Activated CD4-positive, alpha-beta T cell treated with anti-CD3 and anti-CD28 coated beads, Interleukin-2, amount 50 U/mL, for 48 hours (primary cell): ENCODE results near the gene TYROBP.
"Not testable (repeated sequence)": the region's sequence is repeated elsewhere in the genome, so short reads cannot be mapped to it uniquely, and the experiment has no call there.

Source experiments
- DNase-seq, 2 experiments: peaks; one replicate each; pipeline ENCODE4 v3.0.0-alpha.2; 2020

Gene TYROBP

DNA sequence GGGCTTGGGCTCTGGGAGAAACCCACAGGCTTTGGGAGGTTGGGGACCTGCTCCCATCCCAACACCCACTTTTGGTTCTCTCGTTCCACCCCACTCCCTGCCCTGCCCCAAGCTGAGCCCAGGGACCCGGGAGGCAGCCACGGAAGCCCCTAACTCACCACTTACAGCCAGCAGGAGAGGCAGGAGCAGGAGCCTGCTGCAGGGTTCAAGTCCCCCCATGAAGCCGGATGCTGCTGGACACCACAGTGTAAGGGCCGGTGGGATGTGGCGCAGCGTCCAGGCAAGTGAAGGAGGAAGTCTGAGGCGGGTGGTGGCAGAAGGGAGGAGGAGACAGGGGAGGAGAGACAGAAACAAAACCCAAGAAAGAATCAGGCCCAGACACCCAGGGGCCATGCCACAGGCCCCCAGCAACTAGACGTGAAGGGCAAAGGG, at the start of gene TYROBP:
Gene TYROBP, minus strand, starts transcription at position 286 of the 432 bp plus-strand sequence. Its CDS starts 67 bp downstream, at position 219.
- DNase-seq = no peak

DNA sequence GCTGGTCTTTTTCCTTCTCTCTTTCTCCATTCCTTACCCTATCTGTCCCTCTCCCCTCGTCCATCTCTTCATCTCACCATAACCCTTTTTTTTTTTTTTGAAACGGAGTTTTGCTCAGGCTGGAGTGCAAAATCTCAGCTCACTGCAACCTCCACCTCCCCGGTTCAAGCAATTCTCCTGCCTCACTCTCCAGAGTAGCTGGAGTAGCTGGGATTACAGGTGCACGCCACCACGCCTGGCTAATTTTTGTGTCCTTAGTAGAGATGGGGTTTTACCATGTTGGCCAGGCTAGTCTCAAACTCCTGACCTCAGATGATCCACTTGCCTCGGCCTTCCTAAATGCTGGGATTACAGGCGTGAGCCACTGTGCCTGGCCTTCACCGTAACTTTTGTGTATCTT, 49.3 kb upstream of the TYROBP start:
- DNase-seq = not testable (repeated sequence)

DNA sequence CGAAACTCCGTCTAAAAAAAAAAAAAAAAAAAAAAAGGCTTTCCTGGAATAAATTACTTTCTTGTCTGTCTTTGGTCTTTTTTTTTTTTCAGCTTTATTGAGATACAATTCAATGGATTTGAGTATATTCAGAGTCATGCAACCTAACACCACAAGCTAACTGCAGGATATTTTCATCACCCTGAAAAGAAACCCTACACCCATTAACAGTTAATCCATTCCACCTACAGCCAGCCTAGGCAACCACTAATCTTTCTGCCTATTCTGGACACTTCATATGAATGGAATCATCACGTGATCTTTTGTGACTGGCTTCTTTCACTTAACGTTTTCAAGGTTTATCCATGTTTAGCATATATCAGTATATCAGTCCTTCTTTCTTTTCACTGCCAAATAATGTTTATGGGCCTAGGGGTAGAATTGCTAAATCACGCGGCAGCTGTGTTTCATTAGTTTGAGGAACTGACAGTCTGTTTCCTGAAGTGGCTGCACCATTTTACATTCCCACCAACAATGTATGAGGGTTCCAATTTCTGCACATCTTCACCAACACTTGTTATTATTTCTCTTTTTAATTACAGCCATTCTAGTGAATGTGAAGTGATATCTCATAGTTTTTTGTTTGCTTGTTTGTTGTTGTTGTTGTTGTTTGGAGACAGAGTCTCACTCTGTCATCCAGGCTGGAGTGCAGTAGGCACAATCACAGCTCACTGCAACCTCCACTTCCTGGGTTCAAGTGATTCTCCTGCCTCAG, 48.0 kb upstream of the TYROBP start:
- DNase-seq = no peak

DNA sequence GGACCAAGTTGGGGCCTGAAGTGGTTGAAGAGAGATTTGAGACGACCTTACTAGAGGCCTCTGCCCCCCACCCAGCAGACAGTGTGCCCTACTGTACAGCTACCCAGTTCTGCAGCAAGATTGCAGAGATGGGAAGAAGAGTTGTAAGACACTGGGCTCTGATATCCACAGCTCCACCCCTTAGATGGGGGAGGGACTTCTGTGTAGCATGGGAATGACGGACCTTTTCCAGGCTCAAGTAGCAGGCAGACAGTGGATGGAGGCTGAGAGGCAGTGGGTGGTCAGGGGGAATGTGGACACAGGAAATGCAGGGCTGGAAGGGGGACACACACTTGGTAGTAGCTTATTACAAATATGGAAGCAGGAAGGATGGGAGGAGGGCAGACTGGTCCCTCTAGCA, 41.0 kb upstream of the TYROBP start:
- DNase-seq = no peak

DNA sequence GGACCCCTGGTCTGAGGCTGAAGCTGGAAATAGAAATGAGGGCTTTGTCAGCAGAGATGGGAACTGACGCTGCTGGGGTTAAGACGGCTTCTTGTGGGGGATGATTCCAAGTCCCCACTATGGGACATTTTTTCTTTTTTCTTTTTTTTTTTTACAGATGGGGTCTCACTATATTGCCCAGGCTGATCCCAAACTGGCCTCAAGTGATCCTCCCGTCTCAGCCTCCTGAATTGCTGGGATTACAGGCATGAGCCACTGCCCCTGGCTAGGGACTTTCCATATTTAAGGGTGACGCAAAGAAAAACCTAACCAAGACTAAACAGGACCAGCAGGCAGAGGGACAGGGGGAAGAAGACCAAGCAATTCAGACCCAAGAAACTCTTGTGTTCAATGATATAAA, 38.1 kb upstream of the TYROBP start:
- no peak for DNase-seq

DNA sequence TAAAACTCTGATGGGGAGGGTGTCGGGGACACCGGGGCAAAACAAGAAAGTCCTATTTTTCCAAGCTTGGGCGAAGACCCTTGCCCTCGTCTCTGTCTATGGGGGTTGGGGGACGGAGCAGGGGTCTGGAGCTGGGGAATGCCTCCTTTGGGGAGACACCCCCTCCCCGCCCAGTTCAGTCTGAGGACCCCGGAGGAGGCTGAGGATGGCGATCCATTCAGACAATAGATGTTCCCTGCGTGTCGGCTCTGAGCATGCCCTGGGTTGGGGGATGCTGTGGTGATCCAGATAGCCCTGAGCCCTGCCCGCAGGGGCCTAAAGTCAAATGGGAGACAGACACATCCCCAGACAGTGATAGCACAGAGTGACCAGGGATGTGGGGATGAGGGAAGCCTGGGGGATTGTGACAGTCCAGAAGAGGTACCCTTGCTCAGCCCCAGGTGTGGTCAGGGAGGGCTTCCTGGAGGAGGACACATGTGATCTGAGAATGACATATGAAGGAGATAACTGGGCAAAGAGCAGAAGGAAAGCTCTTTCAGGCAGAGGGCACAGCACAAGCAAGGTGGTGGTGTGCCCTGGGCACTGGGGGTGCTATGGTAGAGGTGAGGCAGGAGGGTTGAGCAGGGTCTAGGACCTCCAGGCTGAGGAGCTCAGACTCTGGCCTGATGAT, 37.2 kb upstream of the TYROBP start:
- DNase-seq = no peak

DNA sequence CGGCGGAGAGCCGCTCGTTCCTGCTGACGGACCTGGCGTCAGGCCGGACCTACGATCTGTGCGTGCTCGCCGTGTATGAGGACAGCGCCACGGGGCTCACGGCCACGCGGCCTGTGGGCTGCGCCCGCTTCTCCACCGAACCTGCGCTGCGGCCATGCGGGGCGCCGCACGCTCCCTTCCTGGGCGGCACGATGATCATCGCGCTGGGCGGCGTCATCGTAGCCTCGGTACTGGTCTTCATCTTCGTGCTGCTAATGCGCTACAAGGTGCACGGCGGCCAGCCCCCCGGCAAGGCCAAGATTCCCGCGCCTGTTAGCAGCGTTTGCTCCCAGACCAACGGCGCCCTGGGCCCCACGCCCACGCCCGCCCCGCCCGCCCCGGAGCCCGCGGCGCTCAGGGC, 36.5 kb upstream of the TYROBP start:
- DNase-seq = no peak

DNA sequence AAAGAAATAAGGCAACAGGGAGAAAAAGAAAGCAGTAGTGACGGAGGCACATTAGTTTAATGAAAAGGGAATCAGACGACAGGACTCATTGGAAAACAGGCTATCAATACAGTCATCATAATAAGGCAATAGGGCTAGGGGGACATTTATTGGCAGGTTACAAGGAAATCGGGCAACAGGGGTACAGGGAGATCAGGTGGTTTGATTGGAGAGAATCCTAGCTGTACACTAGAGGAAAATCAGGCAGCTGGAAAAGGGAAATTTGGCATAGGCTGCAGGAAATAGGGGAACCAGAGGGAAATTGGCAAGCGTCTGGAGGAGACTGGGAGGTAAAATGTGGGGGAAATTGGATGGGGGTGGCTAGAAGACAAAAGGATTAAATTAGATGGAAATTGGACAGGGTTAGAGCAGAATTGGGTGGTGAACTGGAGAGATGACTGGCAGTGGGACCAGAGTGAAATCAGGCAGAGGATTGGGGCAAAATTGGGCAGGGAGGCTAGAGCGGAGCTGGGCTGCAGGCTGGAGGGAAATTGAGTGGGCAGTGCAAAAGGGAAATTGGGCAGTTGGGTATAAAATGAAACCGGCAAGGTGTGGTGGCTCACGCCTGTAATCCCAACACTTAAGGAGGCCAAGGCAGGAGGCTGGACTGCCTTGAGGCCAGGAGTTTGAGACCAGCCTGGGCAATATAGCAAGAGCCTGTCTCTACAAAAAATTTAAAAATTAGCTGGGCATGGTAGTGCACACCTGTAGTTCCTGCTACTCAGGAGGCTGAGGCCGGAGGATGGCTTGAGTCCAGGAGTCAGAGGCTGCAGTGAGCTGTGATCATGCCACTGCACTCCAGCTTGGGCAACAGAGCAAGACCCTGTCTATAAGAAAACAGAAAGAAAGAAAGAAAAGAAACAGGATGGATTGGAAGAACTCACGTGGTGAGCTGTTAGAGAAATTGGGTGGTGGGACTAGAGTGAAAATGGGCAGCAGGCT, 35.5 kb upstream of the TYROBP start:
- no peak for DNase-seq

DNA sequence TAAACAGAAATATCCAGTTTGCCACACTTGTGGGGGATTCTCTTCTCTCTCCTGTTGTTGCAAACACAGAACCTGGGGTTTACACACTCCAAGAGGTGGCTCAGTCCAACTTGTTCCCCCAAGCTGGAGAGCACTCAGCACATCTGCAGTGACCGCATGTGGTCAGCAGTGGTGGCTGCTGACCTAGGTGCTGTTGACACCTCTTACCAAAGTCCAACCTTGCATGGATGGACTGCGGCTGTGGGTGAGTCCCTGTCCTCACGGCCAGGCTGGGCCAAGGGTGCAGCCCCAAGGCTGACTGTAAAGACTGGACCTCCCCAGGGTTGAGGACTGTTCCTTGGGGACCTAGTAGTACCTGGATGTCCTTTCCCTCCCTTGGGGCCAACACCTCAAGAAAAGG, 34.1 kb upstream of the TYROBP start:
- no peak for DNase-seq

DNA sequence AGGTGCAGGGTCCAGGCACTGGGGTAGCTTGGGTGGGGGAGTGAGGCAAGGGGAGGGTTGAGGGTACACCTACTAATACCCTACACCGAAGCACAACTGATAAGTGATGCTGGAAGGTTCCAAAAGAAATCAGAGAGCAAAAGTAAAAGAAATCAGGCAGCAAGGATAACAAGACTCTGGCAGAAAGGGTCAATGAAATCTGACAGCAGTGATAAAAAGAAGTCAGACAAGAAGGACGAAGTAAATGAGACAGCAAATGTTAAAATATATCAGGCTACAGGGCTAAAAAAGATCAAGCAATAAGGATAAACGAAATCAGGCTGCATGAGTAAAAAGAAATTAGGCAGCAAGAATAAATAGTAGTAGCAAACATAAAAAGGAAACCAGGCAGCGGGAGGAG, 32.7 kb upstream of the TYROBP start:
- no peak for DNase-seq

DNA sequence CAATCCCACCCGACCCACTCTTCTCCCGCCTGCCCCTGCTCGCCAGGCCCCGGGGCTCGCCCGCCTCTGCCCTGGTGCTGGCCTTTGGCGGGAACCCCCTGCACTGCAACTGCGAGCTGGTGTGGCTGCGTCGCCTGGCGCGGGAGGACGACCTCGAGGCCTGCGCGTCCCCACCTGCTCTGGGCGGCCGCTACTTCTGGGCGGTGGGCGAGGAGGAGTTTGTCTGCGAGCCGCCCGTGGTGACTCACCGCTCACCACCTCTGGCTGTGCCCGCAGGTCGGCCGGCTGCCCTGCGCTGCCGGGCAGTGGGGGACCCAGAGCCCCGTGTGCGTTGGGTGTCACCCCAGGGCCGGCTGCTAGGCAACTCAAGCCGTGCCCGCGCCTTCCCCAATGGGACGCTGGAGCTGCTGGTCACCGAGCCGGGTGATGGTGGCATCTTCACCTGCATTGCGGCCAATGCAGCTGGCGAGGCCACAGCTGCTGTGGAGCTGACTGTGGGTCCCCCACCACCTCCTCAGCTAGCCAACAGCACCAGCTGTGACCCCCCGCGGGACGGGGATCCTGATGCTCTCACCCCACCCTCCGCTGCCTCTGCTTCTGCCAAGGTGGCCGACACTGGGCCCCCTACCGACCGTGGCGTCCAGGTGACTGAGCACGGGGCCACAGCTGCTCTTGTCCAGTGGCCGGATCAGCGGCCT, 32.1 kb upstream of the TYROBP start:
- DNase-seq = no peak

DNA sequence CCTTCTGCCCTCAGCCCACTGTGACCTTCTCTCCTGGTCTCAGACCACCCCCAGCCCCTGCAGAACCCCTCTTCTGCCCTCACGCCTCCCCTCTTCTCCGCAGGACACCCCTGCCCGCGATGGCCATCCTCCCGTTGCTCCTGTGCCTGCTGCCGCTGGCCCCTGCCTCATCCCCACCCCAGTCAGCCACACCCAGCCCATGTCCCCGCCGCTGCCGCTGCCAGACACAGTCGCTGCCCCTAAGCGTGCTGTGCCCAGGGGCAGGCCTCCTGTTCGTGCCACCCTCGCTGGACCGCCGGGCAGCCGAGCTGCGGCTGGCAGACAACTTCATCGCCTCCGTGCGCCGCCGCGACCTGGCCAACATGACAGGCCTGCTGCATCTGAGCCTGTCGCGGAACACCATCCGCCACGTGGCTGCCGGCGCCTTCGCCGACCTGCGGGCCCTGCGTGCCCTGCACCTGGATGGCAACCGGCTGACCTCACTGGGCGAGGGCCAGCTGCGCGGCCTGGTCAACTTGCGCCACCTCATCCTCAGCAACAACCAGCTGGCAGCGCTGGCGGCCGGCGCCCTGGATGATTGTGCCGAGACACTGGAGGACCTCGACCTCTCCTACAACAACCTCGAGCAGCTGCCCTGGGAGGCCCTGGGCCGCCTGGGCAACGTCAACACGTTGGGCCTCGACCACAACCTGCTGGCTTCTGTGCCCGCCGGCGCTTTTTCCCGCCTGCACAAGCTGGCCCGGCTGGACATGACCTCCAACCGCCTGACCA, 31.4 kb upstream of the TYROBP start:
- DNase-seq = no peak

DNA sequence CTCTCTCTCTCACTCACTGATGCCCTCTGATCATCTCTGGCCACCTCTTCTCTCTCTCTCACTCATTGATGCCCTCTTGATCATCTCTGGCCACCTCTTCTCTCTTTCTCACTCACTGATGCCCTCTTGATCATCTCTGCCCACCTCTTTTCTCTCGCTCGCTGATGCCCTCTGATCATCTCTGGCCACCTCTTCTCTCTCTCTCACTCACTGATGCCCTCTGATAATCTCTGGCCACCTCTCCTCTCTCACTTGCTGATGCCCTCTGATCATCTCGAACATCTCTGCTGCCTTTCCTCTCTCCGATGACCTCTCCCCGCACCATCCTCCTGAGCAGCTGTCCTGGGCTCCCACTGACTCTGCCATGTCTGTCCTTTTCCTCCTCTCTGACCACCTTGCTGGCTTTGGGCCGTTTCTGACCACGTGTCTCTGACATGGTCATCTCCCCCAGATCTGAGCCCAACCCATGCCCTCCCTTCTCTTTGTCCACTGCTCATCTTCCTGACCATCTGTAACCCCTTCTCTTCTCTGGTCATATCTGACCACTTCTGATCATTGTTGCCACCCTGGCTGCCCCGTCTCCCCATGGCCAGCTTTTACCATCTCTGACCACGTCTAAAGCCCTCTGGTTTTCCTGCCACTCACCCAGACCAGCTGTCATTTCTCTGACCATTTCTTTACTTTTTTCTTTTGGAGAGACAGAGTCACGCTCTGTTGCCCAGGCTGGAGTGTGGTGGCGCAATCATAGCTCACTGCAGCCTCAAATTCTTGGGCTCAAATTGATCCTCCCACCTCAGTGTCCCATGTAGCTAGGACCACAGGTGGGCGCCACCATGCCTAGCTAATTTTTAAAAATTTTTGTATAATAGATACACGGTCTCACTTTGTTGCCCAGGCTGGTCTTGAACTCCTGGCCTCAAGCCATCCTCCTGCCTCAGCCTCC, 30.5 kb upstream of the TYROBP start:
- DNase-seq = no peak

DNA sequence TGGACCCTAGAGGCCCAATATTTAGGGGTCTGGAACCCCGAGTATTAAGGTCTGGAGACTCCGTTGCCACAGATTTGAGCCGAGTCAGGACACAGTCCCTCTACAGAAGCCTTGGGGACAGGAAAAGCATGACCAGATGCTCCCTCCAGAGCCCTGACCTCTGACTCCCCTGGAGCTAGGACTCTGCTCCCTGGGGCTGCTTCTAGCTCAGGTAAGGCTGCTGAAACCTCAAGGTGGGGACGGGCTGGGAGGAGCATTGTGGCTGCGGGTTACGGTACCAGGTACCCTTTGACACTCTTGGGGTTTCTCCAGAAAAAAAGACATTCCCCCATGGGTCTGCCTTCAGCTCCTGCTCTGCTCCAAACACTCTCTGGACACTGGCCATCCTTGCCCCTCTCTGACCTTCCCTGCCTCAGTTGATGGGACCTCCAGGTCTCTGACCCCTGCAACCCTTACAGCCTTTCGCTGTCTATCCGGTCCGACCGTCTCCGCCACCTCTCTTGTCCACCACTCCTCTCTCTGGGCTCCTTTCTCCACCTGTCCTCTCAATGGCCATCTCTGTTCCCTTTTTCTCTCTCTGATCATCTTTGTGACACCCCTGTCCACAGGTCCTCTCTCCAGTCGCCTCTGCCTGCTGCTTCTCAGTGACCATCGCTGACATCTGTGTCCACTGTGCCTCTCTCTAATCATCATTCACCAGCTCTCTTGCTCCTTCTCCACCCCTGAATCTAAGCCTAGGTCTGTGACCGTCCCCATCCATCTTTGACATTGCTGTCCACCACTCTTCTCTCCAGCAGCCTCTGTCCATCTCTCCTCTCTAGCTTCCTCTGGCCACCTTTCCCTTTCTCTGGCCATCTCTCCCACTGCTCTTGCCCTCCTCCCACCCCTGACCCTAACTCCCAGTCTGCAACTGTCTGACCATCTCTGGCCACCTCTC, 29.5 kb upstream of the TYROBP start:
- no peak for DNase-seq

DNA sequence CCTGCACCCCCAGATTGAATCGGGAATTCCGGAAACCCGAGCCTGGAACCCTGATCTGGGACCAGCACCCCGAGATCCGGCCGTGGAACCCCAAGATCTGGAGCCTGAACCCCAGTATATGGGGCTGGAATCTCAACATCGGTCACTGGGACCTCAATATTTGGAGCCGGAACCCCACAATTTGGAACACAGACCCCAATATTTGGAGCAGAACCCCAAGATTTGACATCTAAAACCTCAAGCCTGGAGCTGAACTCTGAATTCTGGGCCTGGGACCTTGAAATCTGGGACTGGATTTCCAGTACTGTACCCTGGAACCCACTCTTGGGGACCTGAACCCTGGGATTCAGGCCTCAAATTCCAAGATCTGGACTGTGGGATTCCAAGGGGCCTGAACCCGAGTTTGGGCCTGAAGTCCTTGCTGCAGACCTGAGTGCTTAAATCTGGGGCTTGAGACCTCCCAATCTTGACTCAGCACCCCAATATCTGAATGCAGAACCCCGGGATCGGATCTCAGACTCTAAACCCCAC, 28.7 kb upstream of the TYROBP start:
- DNase-seq = no peak

DNA sequence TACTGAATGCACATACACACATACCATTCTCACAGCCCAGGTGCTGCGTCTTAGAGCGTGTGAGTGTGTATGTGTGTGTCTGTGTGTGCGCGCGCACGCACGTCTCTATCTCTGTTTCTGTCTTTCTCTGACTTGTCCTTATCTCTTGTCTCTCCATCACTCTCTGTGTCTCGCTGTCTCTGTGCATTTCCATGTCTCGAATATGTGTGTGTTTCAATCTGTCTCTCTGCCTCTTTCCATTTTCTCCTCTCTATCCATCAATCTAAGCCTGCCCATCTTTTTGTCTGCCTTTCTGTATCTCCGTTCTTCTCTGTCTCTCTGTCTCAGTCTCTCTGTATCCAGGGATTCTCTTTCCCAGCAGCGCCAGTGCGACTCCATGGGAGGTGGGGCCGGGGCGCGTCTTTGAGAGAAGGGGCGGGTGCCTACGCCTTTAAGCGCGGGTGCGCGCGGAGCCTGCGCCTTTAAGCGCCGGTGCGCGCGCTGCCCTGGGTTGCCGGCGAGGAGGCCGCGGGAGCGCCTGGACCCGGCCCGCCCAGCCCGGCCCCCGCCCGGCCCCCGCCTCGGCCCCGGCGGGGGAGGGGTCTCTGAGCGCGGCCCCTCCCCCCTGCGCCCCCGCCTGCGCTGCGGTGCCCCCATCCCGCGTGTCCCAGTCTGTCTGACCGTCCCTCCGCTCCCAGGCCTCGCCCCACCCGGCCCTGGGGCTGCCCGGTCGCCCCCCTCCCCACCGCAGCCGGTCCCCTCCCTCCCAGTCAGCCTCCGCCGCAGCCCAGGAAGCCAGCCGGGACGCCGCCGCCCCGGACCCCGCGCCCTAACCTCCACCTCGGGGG, 28.0 kb upstream of the TYROBP start, which contains the start of gene LRFN3:
Gene LRFN3, plus strand, starts transcription at position 464 of the 827 bp plus-strand sequence. CDS start 3,052 bp downstream, outside the sequence.
- DNase-seq = peak; percentile 72 to 78

DNA sequence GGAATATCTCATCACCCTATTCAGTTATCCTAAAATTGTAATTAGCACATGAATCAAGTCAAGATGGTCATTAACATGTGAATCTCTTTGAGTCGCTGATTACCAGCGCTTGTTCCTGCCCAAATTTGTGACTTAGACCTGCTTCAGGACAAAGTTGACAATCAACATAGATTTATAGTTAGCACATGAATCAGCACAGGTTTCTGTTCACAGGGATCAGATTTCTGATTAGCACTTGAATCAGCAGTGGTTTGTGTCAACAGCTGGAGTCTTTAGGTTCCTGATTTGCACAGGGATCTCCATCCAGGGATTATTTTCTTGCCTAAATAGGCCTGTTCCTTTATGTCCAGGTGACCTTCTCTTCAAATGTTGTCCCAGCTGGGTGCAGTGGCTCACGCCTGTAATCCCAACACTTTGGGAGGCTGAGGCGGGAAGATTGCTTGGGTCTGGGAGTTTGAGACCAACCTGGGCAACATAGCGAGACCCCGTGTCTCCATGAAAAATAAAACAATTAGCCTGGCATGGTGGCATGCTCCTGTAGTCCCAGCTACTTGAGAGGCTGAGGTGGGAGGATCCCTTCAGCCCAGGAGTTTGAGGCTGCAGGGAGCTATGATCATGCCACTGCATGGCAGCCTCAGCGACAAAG, 24.3 kb upstream of the TYROBP start:
- no peak for DNase-seq

DNA sequence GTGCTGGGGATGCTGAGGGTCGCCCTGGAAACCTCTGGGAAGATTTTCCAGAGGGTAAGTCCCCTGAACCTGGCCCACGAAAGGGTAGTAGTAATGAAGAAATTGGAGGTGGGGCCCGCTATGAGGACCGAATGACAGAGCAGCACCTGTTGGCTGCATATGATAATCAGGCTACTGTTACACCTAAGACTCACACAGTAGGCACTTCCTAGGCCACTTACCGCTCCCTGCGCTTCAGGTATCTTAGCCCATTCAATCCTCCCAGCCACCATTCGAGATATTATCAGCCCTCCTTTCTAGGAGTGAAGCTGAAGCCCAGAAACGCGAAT, 23.7 kb upstream of the TYROBP start:
- no peak for DNase-seq
